Epithelial cell of esophagus (primary cell): ENCODE measurements around the gene ABHD17B.
"Not testable (repeated sequence)": the region's sequence is repeated elsewhere in the genome, so short reads cannot be mapped to it uniquely, and the experiment has no call there.

Source experiments
- DNase-seq: peaks from one replicate; pipeline ENCODE4 v3.0.0; 2010; ENCODE audit warnings: low read depth
- H3K4me3 ChIP-seq: 2 replicates; pipeline ENCODE4 v1.5.1; 2011; ENCODE audit warnings: mild to moderate bottlenecking, low read length, control low read depth
- CTCF ChIP-seq: IDR thresholded peaks from 2 replicates; pipeline ENCODE4 v1.5.1; 2011; ENCODE audit warnings: low read depth, mild to moderate bottlenecking, low read length, control low read depth, inconsistent platforms; ENCODE audit not compliant: insufficient read depth; ENCODE audit errors: missing control alignments

The ABHD17B gene

GRCh38 chr9:71904076-71904475 is 6.9 kb downstream of the ABHD17B start:
- DNase-seq = no peak
- no peak for TF ChIP-seq CTCF
- no peak overlapping the region for H3K4me3 ChIP-seq

GRCh38 chr9:71901695-71902597 is 9.0 kb downstream of the ABHD17B start:
- DNase-seq = no peak
- no peak overlapping the region for H3K4me3 ChIP-seq
- TF ChIP-seq CTCF = no peak

- DNase-seq, H3K4me3 ChIP-seq: not testable (repeated sequence)
Observed at GRCh38 chr9:71898756-71899155, 12.2 kb downstream of the ABHD17B start.

GRCh38 chr9:71897577-71897976 is 13.4 kb downstream of the ABHD17B start:
- TF ChIP-seq CTCF = no peak
- DNase-seq = peak; percentile 52
- no peak overlapping the region for H3K4me3 ChIP-seq

GRCh38 chr9:71896761-71897160 is 14.2 kb downstream of the ABHD17B start:
- no peak for TF ChIP-seq CTCF
- DNase-seq = no peak
- H3K4me3 ChIP-seq = no peak overlapping the region

- H3K4me3 ChIP-seq = no peak overlapping the region
- DNase-seq = no peak
- TF ChIP-seq CTCF = no peak
Observed at GRCh38 chr9:71895955-71896354, 15.0 kb downstream of the ABHD17B start.

- H3K4me3 ChIP-seq = no peak overlapping the region
- TF ChIP-seq CTCF = no peak
- DNase-seq = peak; percentile 72
Observed at GRCh38 chr9:71895117-71895516, 15.9 kb downstream of the ABHD17B start.
